ENCODE data around the gene UCK1. TPM values are rescaled to one million over a fixed set of nuclear protein-coding genes. Genes with fewer than 3 reads are reported as not detected.
"Not testable (repeated sequence)": the region's sequence is repeated elsewhere in the genome, so short reads cannot be mapped to it uniquely, and the experiment has no call there.

Gene UCK1
- polyA plus RNA-seq, 6 donors from 2014 or later: 16.8 to 30.6 (median 21.3) TPM

DNA sequence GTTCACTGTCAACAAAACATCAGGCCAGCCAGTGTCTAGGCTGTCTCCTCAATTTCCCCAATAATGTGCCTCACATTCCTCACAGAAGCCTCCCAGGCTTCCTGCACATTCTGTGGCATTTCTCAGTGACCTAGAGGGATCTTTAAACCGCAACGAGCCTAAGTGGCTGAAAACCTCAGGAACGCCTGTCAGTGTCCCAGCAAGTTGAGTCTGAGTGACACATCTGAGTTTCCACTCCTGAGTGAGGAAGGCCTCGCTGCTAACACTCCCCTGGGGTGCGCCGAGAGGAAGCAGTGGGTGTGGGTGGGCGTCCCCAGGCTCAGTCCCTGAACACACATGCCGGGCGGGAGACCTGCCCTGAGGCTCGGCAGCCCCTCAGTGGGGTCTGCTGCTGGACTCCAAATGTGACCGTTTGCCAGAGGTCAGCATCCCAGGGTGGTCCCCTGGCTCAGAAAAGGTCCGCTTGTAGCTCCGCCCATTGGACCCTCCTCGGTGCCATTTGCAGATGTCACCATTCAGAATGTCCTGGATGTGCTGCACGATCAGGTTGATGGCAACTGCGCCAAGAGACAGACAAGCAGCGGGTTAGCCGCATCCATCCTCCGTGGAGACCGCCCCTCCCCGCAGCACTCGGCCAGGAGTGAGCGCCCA is 6.3 kb downstream of the UCK1 start:
- Mint-ChIP-seq H3K27ac (peak overlapping the region in 1 of 6 donors; percentile 18), H3K4me1 (peaks cover 3 to 17% (median 7%) of the 10 kb centered on the region in 3 donors), H3K4me3 (peak overlapping the region in 2 of 8 donors; percentile 27 to 52), H3K9me3 (no peaks in the 10 kb centered on the region), H3K36me3 (peaks cover 0 to 10% of the 10 kb centered on the region in 2 donors), H3K27me3 (no peaks in the 10 kb centered on the region)
- ATAC-seq (ENCODE audit: low read depth in 2 of 2) (no peak), DNase-seq (no peak)

DNA sequence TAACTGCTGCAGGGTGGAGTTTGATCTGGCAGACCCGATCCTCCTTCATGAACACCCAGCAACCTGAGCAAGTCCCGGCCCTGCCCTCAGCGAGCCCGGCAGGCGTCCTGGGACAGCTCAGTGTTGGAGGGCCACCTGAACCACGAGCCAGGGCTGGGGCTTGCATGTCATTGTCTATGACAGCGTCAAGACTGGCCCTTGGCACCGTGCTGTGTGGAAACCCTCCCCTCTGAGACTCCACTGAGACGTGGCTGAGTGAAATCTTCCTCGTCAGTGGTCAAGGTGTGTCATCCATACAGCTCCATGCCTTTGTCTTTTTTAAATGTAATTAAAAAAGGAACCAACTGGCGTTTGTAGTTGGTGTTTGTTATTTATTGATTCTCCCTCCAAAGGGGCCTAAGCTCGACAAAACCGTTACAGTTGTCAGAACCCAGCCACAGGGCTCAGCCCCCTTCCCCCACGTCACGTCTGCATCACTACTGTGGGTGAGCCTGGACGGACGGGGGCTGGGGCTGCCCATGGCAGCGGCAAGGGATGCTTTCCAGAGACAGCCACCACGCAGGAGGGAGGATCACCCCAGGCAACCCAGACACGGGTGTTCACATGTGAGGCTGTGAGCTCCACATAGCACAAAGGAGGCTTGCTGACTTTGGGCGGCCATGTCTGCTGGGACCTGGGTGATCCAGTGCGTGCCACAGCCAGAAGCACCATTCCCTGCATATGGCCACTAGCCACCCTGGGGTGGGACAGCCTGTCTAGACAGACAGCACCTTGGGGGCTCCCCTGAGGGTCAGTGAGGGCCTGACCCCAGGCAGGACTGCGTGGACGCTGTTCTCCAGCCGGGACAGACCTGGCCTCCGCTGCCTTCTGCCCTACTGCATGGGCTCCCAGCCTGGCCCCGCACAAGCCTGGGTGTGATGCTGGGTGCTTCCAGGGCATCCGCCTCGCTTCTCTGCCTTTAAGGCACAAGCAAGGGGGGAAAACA is 7.3 kb downstream of the UCK1 start:
- peaks cover 0 to 12% (median 5%) of the 10 kb centered on the region in 3 donors for H3K4me1 Mint-ChIP-seq
- no peaks in the 10 kb centered on the region for H3K9me3 Mint-ChIP-seq
- no peaks in the 10 kb centered on the region for H3K27me3 Mint-ChIP-seq
- H3K27ac Mint-ChIP-seq: peak overlapping the region in 2 of 6 donors; percentile 14 to 18
- peak overlapping the region in 1 of 8 donors; percentile 27 for H3K4me3 Mint-ChIP-seq
- peaks cover 0 to 10% of the 10 kb centered on the region in 2 donors for H3K36me3 Mint-ChIP-seq
- DNase-seq (no peak), ATAC-seq (ENCODE audit: low read depth in 2 of 2) (no peak)

DNA sequence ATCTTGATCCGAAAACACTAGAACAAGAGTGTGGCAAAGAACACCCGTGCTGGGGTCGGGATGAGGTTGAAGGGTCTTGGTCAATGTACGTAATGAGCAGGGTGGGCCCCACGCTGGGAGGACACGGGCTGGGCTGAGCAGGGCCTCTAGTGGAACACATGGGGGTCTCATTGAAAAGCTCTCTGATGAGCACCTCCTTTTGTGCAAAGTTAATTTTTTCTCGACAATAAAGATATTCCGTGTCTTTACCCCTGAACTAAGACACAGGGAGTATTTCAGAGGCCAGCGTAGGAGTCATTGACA is 8.0 kb downstream of the UCK1 start:
- ATAC-seq (ENCODE audit: low read depth in 2 of 2) (no peak), DNase-seq (no peak)
- H3K27me3 Mint-ChIP-seq: no peaks in the 10 kb centered on the region
- H3K4me3 Mint-ChIP-seq: no peak overlapping the region
- peaks cover 0 to 5% (median under 1%) of the 10 kb centered on the region in 3 donors for H3K4me1 Mint-ChIP-seq
- no peak overlapping the region for H3K27ac Mint-ChIP-seq
- peaks cover 0 to 10% of the 10 kb centered on the region in 2 donors for H3K36me3 Mint-ChIP-seq
- H3K9me3 Mint-ChIP-seq: no peaks in the 10 kb centered on the region

DNA sequence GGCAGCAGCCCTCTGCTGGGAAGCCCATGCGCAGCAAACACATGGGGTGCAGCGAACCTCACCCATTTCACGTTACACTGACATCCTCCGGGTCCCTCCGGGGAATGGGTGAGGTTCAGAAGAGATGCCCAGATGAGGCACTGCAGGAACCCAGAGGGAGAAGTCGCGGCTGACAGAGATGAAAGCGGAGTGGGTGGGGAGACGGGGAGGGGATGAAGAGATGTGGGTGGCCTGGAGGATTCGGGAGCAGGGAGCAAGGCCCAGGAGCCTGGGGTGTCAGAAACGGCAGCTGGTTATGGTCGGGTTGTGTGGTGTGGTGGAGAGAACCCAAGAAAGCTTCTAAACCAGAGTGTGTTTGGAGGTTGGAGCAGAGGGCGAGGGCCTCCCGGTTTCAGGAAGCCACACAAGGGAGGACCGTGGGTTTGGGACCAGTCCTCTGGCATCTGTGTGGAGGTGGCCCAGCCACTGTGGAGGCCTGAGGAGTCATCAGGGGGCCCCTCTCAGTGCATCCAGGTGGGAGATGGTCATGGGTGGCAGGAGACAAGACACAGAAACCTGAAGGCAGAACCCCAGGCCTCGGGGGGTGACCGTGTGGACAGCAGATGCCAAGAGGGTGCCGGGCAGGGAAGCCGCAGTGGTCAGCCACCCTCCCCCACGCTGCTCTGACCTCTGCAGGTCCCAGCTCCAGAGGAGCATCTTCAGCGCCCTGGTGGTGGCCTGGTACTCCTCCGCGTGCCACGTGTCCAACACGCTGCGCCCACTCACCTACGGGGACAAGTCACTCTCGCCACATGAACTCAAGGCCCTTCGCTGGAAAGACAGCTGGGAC is 8.6 kb downstream of the UCK1 start:
- Mint-ChIP-seq H3K27me3 (no peaks in the 10 kb centered on the region), H3K4me1 (peaks cover 0 to 3% (median 0%) of the 10 kb centered on the region in 3 donors), H3K27ac (no peak overlapping the region), H3K4me3 (no peak overlapping the region), H3K36me3 (peaks cover 0 to 10% of the 10 kb centered on the region in 2 donors), H3K9me3 (no peaks in the 10 kb centered on the region)
- ATAC-seq (ENCODE audit: low read depth in 2 of 2): no peak
- no peak for DNase-seq

DNA sequence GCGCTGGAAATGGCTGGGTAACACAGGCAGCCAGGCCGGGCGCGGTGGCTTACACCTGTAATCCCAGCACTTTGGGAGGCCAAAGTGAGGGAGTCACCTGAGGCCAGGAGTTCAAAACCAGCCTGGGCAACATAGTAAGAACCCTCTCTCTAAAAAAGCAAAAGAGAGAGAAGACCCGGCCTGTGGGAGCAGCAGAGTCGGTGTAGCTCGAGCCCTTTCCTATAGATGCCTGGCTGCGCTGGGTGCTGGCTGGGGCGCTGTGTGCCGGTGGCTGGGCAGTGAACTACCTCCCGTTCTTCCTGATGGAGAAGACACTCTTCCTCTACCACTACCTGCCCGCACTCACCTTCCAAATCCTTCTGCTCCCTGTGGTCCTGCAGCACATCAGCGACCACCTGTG is 9.2 kb downstream of the UCK1 start:
- Mint-ChIP-seq H3K27ac (no peak overlapping the region), H3K36me3 (peaks cover 0 to 10% of the 10 kb centered on the region in 2 donors), H3K27me3 (no peaks in the 10 kb centered on the region), H3K4me3 (no peak overlapping the region), H3K9me3 (no peaks in the 10 kb centered on the region), H3K4me1 (peaks cover 0 to 3% (median 0%) of the 10 kb centered on the region in 3 donors)
- DNase-seq (no peak), ATAC-seq (ENCODE audit: low read depth in 2 of 2) (no peak)

DNA sequence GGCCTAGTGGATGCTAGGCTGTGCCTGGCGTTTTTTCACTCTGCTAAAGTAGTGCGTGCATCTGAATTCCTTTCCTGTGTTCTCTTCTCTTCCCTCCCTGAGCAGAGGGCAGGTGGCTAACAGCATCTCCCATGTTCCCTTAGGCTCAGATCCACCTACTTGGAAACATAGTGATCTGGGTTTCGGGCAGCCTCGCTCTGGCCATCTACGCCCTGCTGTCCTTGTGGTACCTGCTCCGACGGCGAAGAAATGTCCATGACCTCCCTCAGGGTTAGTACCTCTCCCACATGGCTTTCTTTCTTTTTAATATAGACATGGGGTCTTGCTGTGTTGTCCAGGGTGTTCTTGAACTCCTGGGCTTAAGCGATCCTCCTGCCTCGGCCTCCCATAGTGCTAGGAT is 9.9 kb downstream of the UCK1 start:
- DNase-seq: no peak
- H3K4me1 Mint-ChIP-seq: peaks cover 0 to 1% (median 0%) of the 10 kb centered on the region in 3 donors
- no peak overlapping the region for H3K4me3 Mint-ChIP-seq
- ATAC-seq (ENCODE audit: low read depth in 2 of 2): no peak
- no peaks in the 10 kb centered on the region for H3K27me3 Mint-ChIP-seq
- no peaks in the 10 kb centered on the region for H3K9me3 Mint-ChIP-seq
- H3K36me3 Mint-ChIP-seq: peaks cover 0 to 10% of the 10 kb centered on the region in 2 donors
- H3K27ac Mint-ChIP-seq: no peak overlapping the region

DNA sequence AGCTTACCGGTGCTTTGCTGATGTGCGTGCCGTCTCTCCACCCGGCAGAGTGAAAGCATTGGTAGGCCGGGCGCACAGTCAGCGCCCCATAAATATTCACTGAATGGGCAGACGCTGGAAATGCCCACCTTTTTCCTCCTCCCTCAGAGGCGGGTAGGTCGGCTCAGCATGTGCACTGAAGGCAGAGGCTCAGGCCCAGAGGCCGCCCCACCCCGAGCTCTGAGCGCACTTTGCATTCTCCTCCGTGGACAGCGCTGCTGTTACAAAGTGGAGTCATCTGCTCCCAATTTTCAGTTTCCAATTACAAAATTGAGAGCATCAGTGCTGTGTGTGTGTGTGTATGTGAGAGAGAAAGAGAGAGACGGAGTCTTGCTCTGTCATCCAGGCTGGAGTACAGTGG is 10.6 kb downstream of the UCK1 start:
- Mint-ChIP-seq H3K4me3 (no peak overlapping the region), H3K36me3 (peaks cover 0 to 10% of the 10 kb centered on the region in 2 donors), H3K9me3 (no peaks in the 10 kb centered on the region)

DNA sequence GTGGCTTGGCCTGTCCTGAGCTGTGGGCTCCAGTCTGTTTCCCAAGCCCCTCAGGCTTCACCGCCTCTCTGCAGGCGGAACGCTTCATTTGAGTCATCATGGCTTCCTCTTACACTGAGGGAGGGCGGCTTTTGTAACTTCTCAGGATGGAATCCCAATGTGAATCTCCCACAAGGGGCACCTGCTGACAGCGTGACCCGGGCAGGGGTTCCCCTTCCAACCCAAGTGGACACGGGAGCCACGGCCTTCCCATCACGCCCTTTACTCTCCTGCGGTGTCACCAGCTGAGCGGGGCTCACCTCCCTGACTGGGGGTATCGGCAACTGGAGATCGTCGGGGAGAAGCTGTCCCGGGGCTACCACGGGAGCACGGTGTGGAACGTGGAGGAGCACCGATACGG is 12.5 kb downstream of the UCK1 start:
- DNase-seq (no peak), ATAC-seq (ENCODE audit: low read depth in 2 of 2) (no peak)
- Mint-ChIP-seq H3K9me3 (no peaks in the 10 kb centered on the region), H3K27ac (peak overlapping the region in 1 of 6 donors; percentile 21), H3K27me3 (no peaks in the 10 kb centered on the region), H3K4me3 (no peak overlapping the region), H3K4me1 (peaks cover 5 to 9% (median 8%) of the 10 kb centered on the region in 3 donors), H3K36me3 (peaks cover 0 to 10% of the 10 kb centered on the region in 2 donors)

More for the DNA sequence above, 10.6 kb downstream of the UCK1 start:
- no peak for DNase-seq
- peak overlapping the region in 1 of 6 donors; percentile 37 for H3K27ac Mint-ChIP-seq
- no peaks in the 10 kb centered on the region for H3K27me3 Mint-ChIP-seq
- H3K4me1 Mint-ChIP-seq: no peaks in the 10 kb centered on the region
- no peak for ATAC-seq (ENCODE audit: low read depth in 2 of 2)

DNA sequence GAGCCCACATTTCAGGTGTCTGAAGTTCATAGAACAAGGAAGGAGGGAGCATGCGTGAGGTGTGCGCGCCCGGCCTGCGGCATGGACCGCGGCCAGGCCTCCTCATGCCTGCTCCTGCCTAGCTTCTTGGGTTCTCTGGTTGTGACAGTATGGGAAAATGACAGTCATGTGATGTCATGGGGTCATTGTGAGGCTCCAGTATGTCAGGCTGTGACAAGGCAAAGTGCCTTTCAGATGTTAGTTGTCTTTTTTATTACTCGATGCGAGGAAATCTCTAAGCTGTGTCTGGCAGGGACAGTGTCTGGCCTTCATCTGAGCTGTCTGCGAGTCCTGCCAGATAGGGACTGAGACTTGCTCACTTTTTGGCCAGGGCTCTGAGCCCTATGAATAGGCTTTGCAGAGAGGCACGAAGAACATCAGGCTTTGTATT is 13.3 kb downstream of the UCK1 start:
- DNase-seq: no peak
- no peak overlapping the region for H3K4me3 Mint-ChIP-seq
- no peaks in the 10 kb centered on the region for H3K27me3 Mint-ChIP-seq
- no peak for ATAC-seq (ENCODE audit: low read depth in 2 of 2)
- peak overlapping the region in 3 of 6 donors; percentile 38 to 80 (median 57) for H3K27ac Mint-ChIP-seq
- no peaks in the 10 kb centered on the region for H3K9me3 Mint-ChIP-seq
- H3K4me1 Mint-ChIP-seq: peaks cover 8 to 13% (median 9%) of the 10 kb centered on the region in 3 donors
- peaks cover 0 to 10% of the 10 kb centered on the region in 2 donors for H3K36me3 Mint-ChIP-seq

DNA sequence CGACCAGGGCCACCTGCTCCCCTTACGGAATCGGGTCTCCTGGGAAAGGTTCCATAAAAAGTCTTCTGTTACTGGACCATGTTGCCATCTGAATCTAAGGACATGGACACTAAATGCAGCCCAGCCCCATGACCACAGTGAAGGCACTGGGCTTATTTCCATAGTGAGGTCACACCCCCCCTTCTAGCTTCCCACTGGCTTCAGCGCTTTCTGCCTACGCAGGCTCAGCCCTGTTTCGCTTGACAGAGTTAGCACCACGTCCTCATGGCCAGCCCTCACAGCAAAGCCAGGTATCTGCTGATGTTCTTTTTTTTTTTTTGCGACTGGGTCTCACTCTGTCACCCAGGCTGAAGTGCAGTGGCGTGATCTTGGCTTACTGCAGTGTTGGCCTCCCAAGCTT is 14.1 kb downstream of the UCK1 start:
- no peak for DNase-seq
- Mint-ChIP-seq H3K4me1 (peaks cover 8 to 13% (median 9%) of the 10 kb centered on the region in 3 donors), H3K27ac (peak overlapping the region in 1 of 6 donors; percentile 62), H3K9me3 (no peaks in the 10 kb centered on the region), H3K36me3 (peaks cover 0 to 7% of the 10 kb centered on the region in 2 donors), H3K4me3 (no peak overlapping the region), H3K27me3 (no peaks in the 10 kb centered on the region)
- ATAC-seq (ENCODE audit: low read depth in 2 of 2): peak; percentile 20 to 35

DNA sequence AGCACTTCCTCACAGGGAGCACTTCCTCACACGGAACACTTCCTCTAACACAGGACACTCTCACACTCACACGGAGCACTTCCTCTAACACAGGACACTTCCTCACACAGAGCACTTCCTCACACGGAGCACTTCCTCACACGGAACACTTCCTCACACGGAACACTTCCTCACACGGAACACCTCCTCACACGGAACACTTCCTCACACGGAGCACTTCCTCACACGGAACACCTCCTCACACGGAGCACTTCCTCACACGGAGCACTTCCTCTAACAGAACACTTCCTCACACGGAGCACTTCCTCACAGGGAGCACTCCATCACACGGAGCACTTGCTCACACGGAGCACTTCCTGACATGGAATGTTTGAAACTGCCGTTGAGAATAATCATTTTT is 15.0 kb downstream of the UCK1 start:
- Mint-ChIP-seq H3K4me1 (peaks cover 8 to 13% (median 9%) of the 10 kb centered on the region in 3 donors), H3K27me3 (no peaks in the 10 kb centered on the region), H3K27ac (no peak overlapping the region), H3K4me3 (no peak overlapping the region), H3K9me3 (no peaks in the 10 kb centered on the region), H3K36me3 (no peaks in the 10 kb centered on the region)
- no peak for ATAC-seq (ENCODE audit: low read depth in 2 of 2)
- DNase-seq: no peak

DNA sequence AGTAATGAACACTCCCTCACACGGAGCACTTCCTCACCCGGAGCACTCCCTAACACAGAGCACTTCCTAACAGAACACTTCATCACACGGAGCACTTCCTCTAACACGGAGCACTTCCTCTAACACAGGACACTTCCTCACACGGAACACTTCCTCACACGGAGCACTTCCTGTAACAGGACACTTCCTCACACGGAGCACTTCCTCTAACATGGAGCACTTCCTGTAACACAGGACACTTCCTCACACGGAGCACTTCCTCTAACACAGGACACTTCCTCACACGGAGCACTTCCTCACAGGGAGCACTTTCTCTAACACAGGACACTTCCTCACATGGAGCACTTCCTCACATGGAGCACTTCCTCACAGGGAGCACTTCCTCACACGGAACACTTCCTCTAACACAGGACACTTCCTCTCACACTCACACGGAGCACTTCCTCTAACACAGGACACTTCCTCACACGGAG is 15.5 kb downstream of the UCK1 start:
- ATAC-seq (ENCODE audit: low read depth in 2 of 2); H3K27ac Mint-ChIP-seq; H3K36me3 Mint-ChIP-seq; DNase-seq; H3K4me3 Mint-ChIP-seq; H3K27me3 Mint-ChIP-seq; H3K9me3 Mint-ChIP-seq: not testable (repeated sequence)
- peaks cover 8 to 13% (median 9%) of the 10 kb centered on the region in 3 donors for H3K4me1 Mint-ChIP-seq

DNA sequence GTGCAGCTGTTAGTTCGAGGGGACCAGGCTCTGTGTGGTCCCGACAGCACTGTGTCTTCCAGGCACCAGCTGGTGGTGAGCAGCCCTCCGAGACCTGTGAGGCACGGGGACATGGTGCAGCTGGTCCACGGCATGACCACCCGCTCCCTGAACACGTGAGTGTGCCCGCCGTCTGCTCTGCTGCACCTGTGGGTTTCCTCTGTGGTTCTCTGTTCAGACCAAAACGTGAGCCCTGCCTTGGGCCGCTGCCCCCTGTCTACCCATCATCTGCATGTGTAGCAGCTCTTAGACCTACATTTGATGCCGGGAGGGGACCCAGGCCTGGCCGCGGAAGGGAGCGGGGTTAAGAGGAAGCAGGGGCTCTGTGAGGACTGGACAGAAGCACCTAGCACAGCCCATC is 17.9 kb downstream of the UCK1 start:
- peaks cover 7 to 9% of the 10 kb centered on the region in 2 donors for H3K36me3 Mint-ChIP-seq
- no peaks in the 10 kb centered on the region for H3K9me3 Mint-ChIP-seq
- no peaks in the 10 kb centered on the region for H3K27me3 Mint-ChIP-seq
- H3K4me1 Mint-ChIP-seq: peaks cover 8 to 13% (median 9%) of the 10 kb centered on the region in 3 donors
- ATAC-seq (ENCODE audit: low read depth in 2 of 2) (no peak), DNase-seq (no peak)
- no peak overlapping the region for H3K4me3 Mint-ChIP-seq
- H3K27ac Mint-ChIP-seq: peak overlapping the region in 1 of 6 donors; percentile 62
